Effector memory CD4-positive, alpha-beta T cell (primary cell): Measurements from ENCODE around the gene SH2D7.

Experiments used
- DNase-seq, 3 donors: peaks; one replicate each; pipeline ENCODE4 v3.0.0-alpha.2; 2020
- H3K27ac ChIP-seq: 2 replicates; pipeline ENCODE4 v1.7.0; 2013; ENCODE audit warnings: mild to moderate bottlenecking, low read length, moderate library complexity; ENCODE audit not compliant: insufficient read depth, poor library complexity, severe bottlenecking
- H3K27me3 ChIP-seq: replicated peaks from 2 replicates; pipeline ENCODE4 v1.7.0; 2013; ENCODE audit warnings: mild to moderate bottlenecking, low read length; ENCODE audit not compliant: insufficient read depth, control insufficient read depth, poor library complexity, severe bottlenecking
- H3K36me3 ChIP-seq: 2 replicates; pipeline ENCODE4 v1.7.0; 2013; ENCODE audit warnings: mild to moderate bottlenecking, low read length, moderate library complexity; ENCODE audit not compliant: control insufficient read depth, insufficient read depth
- H3K4me1 ChIP-seq: 2 replicates; pipeline ENCODE4 v1.7.0; 2013; ENCODE audit warnings: low read length, mild to moderate bottlenecking; ENCODE audit not compliant: control insufficient read depth, insufficient read depth, poor library complexity, severe bottlenecking
- H3K4me3 ChIP-seq: 2 replicates; pipeline ENCODE4 v1.7.0; 2013; ENCODE audit warnings: low read length, low read depth, mild to moderate bottlenecking; ENCODE audit not compliant: insufficient read depth, poor library complexity, severe bottlenecking
- H3K9me3 ChIP-seq: 2 replicates; pipeline ENCODE4 v1.7.0; 2013; ENCODE audit warnings: mild to moderate bottlenecking, low read length, moderate library complexity; ENCODE audit not compliant: control insufficient read depth

Gene SH2D7

GRCh38 chr15:78051596-78051995, 40.8 kb upstream of the SH2D7 start:
- H3K4me3 ChIP-seq: no peak overlapping the region
- H3K36me3 ChIP-seq: no peaks in the 10 kb centered on the region
- no peak for DNase-seq
- peak overlapping the region; percentile 73 for H3K27ac ChIP-seq
- no peaks in the 10 kb centered on the region for H3K9me3 ChIP-seq
- H3K4me1 ChIP-seq: peaks cover 91% of the 10 kb centered on the region
- no peaks in the 10 kb centered on the region for H3K27me3 ChIP-seq

DNA sequence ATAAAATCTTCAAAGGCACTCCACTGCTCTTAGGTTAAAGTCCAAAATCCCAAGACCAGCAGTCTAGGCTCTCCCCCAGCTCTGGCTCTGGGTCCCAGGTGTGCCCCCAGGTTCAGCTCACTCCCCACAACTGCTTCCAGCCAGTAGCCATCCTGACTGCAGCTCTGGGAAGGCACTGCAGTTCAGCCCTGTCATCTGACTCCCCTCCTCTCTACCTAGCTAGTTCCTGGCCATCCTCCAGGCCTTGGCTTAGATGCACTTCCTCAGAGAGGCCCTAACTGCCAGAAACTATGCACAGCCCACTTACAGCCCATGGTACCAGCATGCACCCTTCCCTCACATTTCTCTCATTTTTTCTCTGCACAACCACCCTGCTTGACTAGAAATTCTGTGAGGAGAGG, 40.4 kb upstream of the SH2D7 start:
- Histone ChIP-seq H3K27ac (peak overlapping the region; percentile 73), H3K4me3 (no peak overlapping the region), H3K36me3 (no peaks in the 10 kb centered on the region), H3K4me1 (peaks cover 91% of the 10 kb centered on the region), H3K27me3 (no peaks in the 10 kb centered on the region), H3K9me3 (no peaks in the 10 kb centered on the region)
- no peak for DNase-seq

DNA sequence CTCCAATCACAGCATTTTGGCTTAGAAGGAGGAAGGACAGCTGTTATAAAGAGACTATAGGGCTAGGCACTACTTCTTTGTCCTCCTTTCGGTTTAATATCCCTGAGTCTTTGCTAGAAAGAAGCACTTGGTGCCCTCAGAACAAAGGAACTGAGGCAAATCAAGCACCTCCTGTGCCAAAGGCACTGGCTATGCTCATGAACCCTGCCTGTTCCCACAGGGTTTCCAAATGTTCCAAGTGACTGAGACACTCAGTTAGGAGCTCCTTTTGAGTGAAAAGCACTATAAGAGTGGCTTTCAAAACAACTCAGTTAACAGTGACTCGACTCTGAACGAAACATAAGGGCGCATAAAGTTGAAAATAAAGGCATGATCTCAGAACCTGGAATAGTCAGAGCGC, 39.8 kb upstream of the SH2D7 start:
- Histone ChIP-seq H3K27me3 (no peaks in the 10 kb centered on the region), H3K36me3 (no peaks in the 10 kb centered on the region), H3K4me1 (peaks cover 91% of the 10 kb centered on the region), H3K4me3 (no peak overlapping the region), H3K9me3 (no peaks in the 10 kb centered on the region), H3K27ac (peak overlapping the region; percentile 73)
- no peak for DNase-seq

DNA sequence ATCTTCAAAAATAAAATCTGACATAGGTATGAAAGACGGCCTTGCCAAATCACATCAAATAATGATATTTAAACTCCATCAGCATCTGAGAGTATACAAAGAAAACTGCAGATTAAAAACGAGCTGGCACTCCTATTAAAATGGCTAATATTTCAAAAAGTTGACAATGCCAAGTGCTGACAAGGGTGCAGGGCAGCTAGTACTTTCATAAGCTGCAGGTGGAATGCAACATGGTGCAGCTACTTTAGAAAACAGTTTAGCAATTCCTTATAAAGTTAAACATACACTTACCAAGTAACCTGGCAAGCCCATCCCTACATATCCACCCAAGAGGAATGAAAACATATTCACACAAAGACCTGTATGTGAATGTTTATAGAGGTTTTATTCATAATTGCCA, 37.8 kb upstream of the SH2D7 start:
- H3K27ac ChIP-seq: peak overlapping the region; percentile 48
- peaks cover 91% of the 10 kb centered on the region for H3K4me1 ChIP-seq
- no peak overlapping the region for H3K4me3 ChIP-seq
- no peaks in the 10 kb centered on the region for H3K9me3 ChIP-seq
- H3K36me3 ChIP-seq: no peaks in the 10 kb centered on the region
- DNase-seq: no peak
- no peaks in the 10 kb centered on the region for H3K27me3 ChIP-seq

- no peaks in the 10 kb centered on the region for H3K27me3 ChIP-seq
- H3K4me1 ChIP-seq: peaks cover 91% of the 10 kb centered on the region
- no peak overlapping the region for H3K4me3 ChIP-seq
- DNase-seq: no peak
- no peaks in the 10 kb centered on the region for H3K36me3 ChIP-seq
- peak overlapping the region; percentile 61 for H3K27ac ChIP-seq
- H3K9me3 ChIP-seq: no peaks in the 10 kb centered on the region
Measured at GRCh38 chr15:78054966-78055365, 37.4 kb upstream of the SH2D7 start.

GRCh38 chr15:78055919-78056713, 36.2 kb upstream of the SH2D7 start:
- Histone ChIP-seq H3K4me1 (peaks cover 82% of the 10 kb centered on the region), H3K36me3 (no peaks in the 10 kb centered on the region), H3K27ac (peak overlapping the region; percentile 61), H3K9me3 (no peaks in the 10 kb centered on the region), H3K27me3 (no peaks in the 10 kb centered on the region), H3K4me3 (no peak overlapping the region)
- no peak for DNase-seq

DNA sequence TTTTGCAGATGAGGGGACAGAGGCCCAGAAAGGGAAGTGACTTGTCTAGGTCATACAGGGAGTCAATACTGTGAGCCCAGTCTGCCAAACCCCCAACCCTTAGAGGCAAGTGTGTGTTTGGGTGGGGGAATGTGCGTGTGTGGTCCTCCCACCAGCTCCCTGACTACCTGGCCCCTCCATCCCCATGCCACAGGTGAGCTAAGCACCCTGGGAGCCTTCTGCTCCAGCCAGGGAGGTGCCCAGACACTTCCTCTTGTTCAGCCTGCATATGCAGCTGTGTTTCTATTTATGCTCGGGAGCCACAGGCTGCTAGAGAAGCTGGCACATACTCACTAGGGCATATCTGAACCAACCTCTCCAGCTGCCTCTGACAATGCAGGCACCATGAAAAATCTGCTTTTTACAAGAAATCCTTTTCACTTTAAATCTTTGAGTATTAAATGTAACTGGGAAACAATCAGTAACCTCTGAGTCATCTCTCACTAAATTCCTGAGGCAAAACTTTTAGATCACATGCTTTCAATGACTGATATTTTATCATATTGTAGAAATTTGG, 35.6 kb upstream of the SH2D7 start:
- DNase-seq: no peak
- Histone ChIP-seq H3K4me3 (no peak overlapping the region), H3K27ac (peak overlapping the region; percentile 61)

GRCh38 chr15:78057803-78058202, 34.6 kb upstream of the SH2D7 start:
- Histone ChIP-seq H3K27ac (peak overlapping the region; percentile 61), H3K27me3 (no peaks in the 10 kb centered on the region), H3K36me3 (no peaks in the 10 kb centered on the region), H3K4me3 (no peak overlapping the region), H3K9me3 (no peaks in the 10 kb centered on the region), H3K4me1 (peaks cover 68% of the 10 kb centered on the region)
- no peak for DNase-seq

More for the DNA sequence above, 35.6 kb upstream of the SH2D7 start:
- Histone ChIP-seq H3K4me1 (peaks cover 75% of the 10 kb centered on the region), H3K9me3 (no peaks in the 10 kb centered on the region), H3K36me3 (no peaks in the 10 kb centered on the region), H3K27me3 (no peaks in the 10 kb centered on the region)

- Histone ChIP-seq H3K9me3 (no peaks in the 10 kb centered on the region), H3K4me3 (no peak overlapping the region), H3K4me1 (peaks cover 72% of the 10 kb centered on the region), H3K27ac (peak overlapping the region; percentile 61), H3K27me3 (no peaks in the 10 kb centered on the region), H3K36me3 (no peaks in the 10 kb centered on the region)
- no peak for DNase-seq
Measured at GRCh38 chr15:78058401-78058935, 33.9 kb upstream of the SH2D7 start.

- Histone ChIP-seq H3K4me1 (peaks cover 68% of the 10 kb centered on the region), H3K9me3 (no peaks in the 10 kb centered on the region), H3K27ac (no peak overlapping the region), H3K27me3 (no peaks in the 10 kb centered on the region), H3K36me3 (no peaks in the 10 kb centered on the region), H3K4me3 (no peak overlapping the region)
- DNase-seq: no peak
Measured at GRCh38 chr15:78059110-78059839, 33.1 kb upstream of the SH2D7 start.
